Inferior parietal cortex (tissue), 1 donor: ENCODE measurements around the gene TDRD9.

ENCODE experiments used
- DNase-seq: peaks from one replicate; pipeline ENCODE4 v3.0.0-alpha.2; 2016; ENCODE audit errors: extremely low spot score

The TDRD9 gene

DNA sequence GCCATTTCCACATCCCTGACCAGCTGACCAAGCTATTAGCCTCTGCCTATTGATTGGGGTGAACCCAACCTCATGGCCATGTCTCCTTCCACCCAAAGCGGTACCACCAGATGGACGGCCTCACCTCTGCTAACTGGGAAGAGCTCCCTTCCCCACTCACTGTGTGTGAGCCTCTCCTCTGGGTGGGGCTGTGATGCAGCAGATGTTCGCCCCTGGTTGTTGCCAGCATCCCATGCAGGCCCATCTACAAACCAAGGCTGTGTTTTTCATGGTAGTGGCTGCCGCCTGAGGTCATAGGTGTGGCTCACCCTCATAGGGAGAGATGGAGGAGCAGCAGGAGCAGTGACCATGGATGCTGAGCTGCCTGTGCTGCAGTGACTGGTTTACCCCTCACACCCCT is 61.7 kb downstream of the TDRD9 start:
- DNase-seq, result no peak

- DNase-seq, result no peak
Observed at GRCh38 chr14:103994535-103995184, 66.4 kb downstream of the TDRD9 start.

DNA sequence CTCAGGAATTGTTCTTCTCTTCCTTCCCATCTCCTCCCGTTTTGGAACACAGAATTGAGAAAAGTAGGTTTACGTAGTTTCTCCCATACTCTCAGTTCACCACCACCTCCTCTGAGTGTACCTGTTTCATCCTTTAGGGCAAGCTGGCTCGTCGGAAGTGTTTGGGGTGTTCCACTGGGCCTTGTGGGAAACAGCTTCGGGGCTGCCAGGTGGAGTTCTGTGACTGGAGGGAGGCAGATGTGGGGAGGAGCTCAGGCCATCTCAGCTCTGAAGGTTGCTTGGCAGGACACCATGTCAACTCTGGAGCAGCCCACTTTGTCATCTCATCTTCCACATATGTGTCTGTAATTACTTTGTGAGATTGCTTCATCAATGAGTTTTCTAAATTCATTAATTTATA is 67.6 kb downstream of the TDRD9 start:
- DNase-seq, result no peak

GRCh38 chr14:103997391-103997790 is 69.1 kb downstream of the TDRD9 start:
- no peak for DNase-seq

GRCh38 chr14:103998027-103998426 is 69.8 kb downstream of the TDRD9 start:
- DNase-seq, result no peak

GRCh38 chr14:103999795-104000440 is 71.7 kb downstream of the TDRD9 start:
- no peak for DNase-seq

GRCh38 chr14:104001003-104001402 is 72.7 kb downstream of the TDRD9 start:
- DNase-seq, result no peak

DNA sequence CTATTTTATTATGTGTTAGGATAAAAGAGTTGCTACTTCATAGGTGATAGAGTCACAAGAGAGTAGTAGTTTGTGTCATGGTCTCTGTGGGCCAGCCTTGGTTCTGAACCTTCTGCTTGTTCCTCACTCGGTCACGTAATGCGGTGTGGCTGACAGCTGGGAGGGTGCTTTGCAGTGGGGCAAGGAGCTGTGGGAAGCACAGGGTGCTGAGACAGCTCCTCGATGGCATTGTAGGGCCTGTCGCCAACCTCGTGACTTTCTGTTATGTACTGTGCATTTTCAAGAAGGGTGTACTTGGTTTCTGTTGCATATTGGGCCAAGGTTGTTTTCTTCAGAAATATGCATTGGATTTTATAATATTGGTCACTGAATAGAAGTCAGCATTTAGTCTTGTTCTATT is 75.4 kb downstream of the TDRD9 start:
- no peak for DNase-seq

DNA sequence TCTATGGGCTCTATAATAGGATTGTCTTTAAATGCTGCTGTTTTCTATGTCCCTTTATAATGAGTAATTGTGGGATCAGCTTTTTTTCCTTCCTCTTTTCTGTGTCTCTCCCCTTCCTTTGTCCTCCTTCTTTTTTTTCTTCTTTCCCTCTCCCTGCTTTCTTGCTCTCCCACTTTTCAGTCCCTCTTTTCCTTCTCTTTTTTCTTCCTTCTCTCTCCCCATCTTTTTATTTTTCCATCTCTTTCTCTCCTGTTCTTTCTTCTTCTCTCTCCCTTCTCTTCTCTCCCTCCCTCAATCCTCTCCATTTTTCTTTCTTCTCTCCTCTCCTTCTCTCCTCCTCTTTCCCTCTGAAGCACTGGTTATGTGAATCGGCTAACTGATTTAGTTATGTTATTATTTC is 76.6 kb downstream of the TDRD9 start:
- DNase-seq, result no peak

DNA sequence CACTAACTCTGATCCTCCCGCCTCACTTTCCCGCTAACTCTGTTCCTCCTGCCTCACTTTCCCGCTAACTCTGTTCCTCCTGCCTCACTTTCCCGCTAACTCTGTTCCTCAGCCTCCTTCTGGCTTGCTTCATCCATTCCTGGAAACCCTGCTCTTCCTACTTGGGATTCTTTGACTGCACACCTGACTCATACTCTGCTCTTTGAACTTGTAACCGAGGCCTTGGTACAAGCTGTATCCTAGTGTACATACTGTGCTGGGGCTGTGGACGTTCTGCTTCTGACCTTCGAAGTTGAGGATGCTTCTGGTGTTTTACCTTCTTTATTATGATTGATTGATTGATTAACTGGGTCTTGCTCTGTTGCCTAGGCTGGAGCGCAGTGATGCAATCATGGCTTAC is 77.2 kb downstream of the TDRD9 start:
- DNase-seq, result no peak

- DNase-seq, result no peak
Observed at GRCh38 chr14:104007121-104007520, 78.9 kb downstream of the TDRD9 start.

DNA sequence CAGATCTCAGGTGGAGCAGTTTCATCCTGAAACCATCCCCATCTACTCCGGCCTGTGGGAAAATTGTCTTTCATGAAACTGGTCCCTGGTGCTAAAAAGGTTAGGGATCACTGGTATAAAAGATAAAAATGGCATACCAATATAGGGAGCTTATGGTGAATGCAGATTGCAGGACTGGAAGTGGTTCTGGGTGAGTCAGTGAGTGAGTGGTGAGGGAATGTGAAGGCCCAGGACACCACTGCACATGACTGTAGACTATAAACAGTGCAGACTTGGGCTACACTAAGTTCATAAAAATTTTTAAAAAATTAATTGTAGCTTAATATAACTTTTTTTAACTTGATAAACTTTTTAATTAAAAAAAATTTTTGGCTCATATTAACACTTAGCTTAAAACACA is 81.0 kb downstream of the TDRD9 start:
- DNase-seq, result no peak

GRCh38 chr14:104011824-104012517 is 83.7 kb downstream of the TDRD9 start:
- no peak for DNase-seq

DNA sequence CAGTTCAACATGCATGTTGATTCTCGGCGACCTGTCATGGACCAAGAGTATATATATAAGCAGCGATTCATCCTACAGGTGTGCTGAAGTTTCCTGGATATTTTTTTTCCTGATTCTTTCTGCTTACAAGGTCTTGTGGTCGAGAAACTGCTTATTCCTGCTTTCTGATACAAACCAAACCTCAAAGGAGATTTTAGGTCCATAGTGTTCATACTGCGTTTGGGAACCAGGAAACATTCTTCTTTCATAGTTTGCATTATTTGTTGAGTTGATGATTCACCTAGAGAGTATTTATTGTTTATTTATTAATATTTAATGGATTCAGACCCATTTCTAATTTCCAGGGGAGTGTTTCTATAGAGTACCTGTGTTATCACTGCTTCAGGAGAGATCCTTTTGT is 86.5 kb downstream of the TDRD9 start:
- no peak for DNase-seq

DNA sequence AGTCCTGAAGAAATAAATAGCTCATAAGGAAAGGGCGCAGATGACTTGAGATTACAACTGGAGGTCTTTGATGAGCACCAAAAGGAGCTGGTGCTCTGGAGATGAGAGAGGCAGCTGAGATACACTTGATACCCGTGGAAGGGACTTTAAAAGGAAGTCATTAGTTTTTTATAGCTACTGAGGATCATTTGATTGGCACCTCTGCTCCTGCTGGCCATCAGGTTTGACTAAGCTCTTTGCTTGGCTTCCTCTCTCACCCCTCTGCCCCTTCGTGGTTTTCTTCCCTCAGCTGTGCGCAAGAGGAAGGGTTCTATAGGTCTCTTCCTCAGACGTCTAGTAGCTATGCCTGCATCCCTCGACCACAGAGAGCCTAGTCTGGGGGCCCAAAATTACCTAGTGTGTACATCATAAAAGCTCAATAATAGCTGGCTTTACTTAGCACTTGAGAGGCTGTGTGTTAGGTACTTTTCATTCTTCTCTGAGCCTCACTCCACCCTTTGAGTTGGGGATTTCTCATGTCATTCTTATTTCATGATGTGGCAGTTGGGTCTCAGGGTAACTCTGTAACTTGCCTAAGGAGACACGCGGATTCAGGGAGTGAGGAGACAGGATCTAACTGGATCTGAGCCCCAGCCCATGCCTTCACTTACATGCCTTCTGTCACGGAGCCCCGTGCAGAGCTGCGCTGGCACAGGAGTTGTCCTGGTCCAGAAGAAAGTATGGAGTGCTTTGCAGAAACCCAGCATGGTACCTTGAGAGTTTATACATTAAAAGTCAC is 88.8 kb downstream of the TDRD9 start:
- no peak for DNase-seq

GRCh38 chr14:104019029-104019428 is 90.8 kb downstream of the TDRD9 start:
- no peak for DNase-seq

GRCh38 chr14:104019806-104020205 is 91.5 kb downstream of the TDRD9 start:
- DNase-seq, result no peak

DNA sequence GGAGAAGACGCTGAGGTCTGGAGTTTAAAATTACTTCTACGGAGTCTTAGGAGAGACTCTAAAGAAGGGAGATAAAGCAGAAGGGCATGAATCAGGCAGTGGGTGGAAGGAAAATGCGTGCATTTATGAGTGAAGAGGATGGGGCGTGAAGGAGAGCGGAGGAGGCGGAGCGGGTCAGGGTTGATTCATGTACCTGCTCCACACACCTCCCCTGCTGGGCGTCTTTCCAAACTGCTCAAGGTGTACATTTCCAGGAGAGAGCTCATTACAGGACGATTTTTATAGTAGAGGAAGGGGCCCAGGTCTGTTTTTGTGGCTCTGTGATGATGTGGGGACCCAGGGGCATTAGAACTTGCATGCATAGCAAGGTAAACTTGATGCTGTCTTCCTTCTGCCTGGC is 92.2 kb downstream of the TDRD9 start:
- DNase-seq, result no peak

DNA sequence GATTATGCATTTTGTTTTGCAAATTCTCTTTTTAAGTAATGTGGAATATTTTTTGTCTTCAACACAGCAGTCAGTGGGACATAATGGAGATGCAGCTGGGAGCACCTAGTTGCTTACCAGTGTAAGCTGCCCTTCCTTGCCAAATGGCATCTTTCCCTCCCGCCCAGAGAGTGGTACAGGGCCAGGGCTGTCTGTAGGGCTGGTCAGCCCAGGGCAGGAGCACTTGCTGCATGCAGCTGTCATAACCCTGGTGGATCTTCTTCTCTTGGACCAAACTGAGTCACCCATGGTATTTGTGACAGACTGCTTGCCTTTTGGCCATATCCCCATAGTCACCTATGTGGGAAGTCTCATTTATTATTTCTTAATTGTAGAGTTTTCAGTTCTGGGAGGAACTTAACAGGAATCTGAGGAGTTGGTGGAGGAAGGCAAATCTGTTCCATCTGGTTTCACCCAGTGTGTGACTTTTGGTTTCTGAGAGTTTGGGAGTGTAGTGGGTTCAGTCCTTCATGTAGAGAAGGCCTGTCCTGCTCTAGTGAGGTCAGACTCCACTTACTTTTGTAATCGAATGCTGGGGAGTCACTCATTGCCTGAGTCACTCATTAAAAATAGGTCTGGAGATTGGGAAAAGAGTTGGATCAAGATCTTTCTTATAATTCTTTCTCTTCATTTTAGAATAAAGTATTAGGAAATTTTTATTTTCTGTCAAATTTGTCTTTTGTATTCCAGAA is 95.2 kb downstream of the TDRD9 start:
- DNase-seq, result no peak

DNA sequence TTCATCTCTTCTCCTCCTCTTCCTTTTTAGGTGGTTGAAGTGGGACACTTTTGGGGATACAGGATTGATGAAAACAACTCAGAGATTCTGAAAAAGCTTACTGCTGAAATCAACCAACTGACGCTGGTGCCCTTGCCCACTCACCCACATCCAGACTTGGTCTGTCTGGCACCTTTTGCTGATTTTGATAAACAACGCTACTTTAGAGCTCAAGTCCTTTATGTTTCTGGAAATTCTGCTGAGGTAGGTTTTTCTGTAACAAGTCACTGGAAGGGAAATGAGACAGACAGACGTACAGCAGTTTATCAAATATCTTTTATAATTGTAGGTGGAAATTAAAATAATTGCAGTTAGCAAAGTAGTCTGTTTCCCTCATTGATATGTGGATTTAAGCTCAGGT is 97.3 kb downstream of the TDRD9 start:
- DNase-seq, result no peak

DNA sequence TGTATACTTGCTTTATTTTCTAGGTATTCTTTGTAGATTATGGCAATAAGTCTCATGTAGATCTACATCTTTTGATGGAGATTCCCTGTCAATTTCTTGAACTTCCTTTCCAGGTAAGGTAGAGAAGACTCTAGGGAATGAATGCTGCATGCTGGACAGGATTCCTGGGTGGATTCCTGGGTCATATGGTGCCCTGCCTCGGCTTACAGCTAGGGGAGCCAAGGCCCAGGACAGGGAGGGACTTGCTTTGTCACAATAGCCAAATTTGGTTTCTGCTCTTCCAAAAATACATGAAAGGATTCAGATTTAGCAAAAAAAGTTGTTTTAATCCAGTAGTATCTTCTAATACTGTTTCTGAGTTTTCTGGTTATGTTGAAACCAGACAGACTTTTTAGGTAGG is 97.8 kb downstream of the TDRD9 start:
- DNase-seq, result no peak

DNA sequence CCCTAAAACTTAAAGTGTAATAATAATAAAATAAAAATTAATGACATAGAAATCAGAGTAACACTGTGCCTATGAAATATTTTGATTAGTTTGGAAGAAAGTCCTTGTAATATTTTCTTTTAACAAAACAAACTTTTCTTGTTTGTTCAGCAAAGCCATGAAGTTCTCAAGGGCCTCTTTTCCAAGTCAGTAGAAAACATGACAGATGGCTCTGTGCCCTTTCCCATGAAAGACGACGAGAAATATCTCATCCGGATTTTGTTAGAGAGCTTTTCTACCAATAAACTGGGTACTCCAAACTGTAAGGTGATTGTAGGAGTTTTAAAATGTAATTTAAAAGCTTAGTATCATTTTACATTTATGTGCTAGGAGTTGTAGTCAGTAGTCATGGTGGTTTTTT is 102.7 kb downstream of the TDRD9 start:
- no peak for DNase-seq
